ENCODE measurements around the gene CACNA1G.

DNA sequence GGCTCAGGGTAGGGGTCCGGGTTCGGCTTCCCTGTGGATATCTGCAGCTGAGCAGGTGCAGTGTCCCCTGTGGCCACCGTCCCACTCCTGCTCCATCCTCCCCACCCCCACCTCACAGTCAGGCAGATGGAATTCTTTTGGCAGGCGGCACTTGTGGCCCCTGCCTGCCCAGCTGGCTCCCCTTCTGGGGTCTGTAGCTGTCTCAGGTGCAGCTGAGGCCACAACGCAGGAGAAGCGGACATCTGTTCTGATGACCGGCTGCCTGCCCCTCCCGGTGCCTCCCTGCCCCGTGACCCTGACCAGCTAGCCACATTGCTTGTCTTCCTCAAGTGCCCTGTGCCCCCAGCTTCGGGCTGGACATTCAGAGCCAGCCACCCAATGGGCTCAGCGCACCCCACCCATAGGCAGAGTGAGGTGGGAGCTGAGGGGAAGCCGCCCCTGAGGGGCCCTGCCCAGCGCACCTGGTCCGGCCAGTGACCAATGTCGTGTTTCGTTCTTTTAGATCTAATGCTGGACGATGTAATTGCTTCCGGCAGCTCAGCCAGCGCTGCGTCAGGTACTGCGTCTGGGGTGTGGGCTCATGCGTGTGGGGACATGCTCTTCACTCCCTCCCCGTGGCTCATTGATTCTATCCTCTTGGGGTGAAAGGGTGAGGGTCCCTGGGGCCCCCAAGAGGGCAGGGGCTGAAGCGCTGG, 49.0 kb downstream of the CACNA1G start:
- no peak for TF ChIP-seq POLR2A (IDR thresholded peaks at IDR 0.05)
- TF ChIP-seq CTCF (IDR thresholded peaks at IDR 0.05) = no peak

Data from right lobe of liver (tissue), 4 donors.